Adipocyte (in vitro differentiated cells): ENCODE measurements around the gene PIEZO1.

Experiments
- DNase-seq: peaks from one replicate; pipeline ENCODE4 v3.0.0-alpha.2; 2015; ENCODE audit warnings: low read depth
- H3K27me3 ChIP-seq: replicated peaks from 2 replicates; pipeline ENCODE4 v1.7.0; 2013; ENCODE audit warnings: mild to moderate bottlenecking, low read length, moderate library complexity; ENCODE audit not compliant: control insufficient read depth, insufficient read depth
- H3K36me3 ChIP-seq: 2 replicates; pipeline ENCODE4 v1.7.0; 2013; ENCODE audit warnings: low read length, mild to moderate bottlenecking, moderate library complexity; ENCODE audit not compliant: control insufficient read depth, insufficient read depth, severe bottlenecking
- H3K4me1 ChIP-seq: 2 replicates; pipeline ENCODE4 v1.7.0; 2013; ENCODE audit warnings: mild to moderate bottlenecking, low read length, moderate library complexity; ENCODE audit not compliant: control insufficient read depth, insufficient read depth
- H3K4me3 ChIP-seq: 2 replicates; pipeline ENCODE4 v1.7.0; 2013; ENCODE audit warnings: mild to moderate bottlenecking, low read length, moderate library complexity
- H3K9ac ChIP-seq: 2 replicates; pipeline ENCODE4 v1.7.0; 2013; ENCODE audit warnings: mild to moderate bottlenecking, low read length, moderate library complexity
- H3K9me3 ChIP-seq: 2 replicates; pipeline ENCODE4 v1.7.0; 2013; ENCODE audit warnings: mild to moderate bottlenecking, low read length, moderate library complexity; ENCODE audit not compliant: control insufficient read depth

Gene PIEZO1

GRCh38 chr16:88688013-88688778 lies 96.8 kb downstream of the PIEZO1 start:
- Histone ChIP-seq H3K4me1 (peaks cover 19% of the 10 kb centered on the region), H3K9me3 (no peaks in the 10 kb centered on the region), H3K36me3 (no peaks in the 10 kb centered on the region), H3K9ac (no peak overlapping the region), H3K27me3 (peaks cover 19% of the 10 kb centered on the region), H3K4me3 (no peak overlapping the region)
- DNase-seq, result no peak

- H3K4me3 ChIP-seq, result no peak overlapping the region
- no peak for DNase-seq
- H3K4me1 ChIP-seq, result peaks cover 19% of the 10 kb centered on the region
- no peaks in the 10 kb centered on the region for H3K36me3 ChIP-seq
- H3K9me3 ChIP-seq, result no peaks in the 10 kb centered on the region
- H3K9ac ChIP-seq, result no peak overlapping the region
- peaks cover 19% of the 10 kb centered on the region for H3K27me3 ChIP-seq
These were observed 97.4 kb downstream of the PIEZO1 start for GRCh38 chr16:88687676-88688012.

- H3K4me1 ChIP-seq, result peaks cover 19% of the 10 kb centered on the region
- H3K27me3 ChIP-seq, result peaks cover 19% of the 10 kb centered on the region
- H3K4me3 ChIP-seq, result no peak overlapping the region
- H3K9me3 ChIP-seq, result no peaks in the 10 kb centered on the region
- DNase-seq, result no peak
- H3K36me3 ChIP-seq, result no peaks in the 10 kb centered on the region
- no peak overlapping the region for H3K9ac ChIP-seq
These were observed 97.8 kb downstream of the PIEZO1 start for GRCh38 chr16:88687254-88687576.

GRCh38 chr16:88686439-88687253 lies 98.4 kb downstream of the PIEZO1 start, which contains the start of gene SNAI3:
TSS of gene SNAI3 (minus strand) at chr16:88686507. CDS start at chr16:88686406, 101 bp downstream.
- Histone ChIP-seq H3K36me3 (no peaks in the 10 kb centered on the region), H3K4me1 (peaks cover 19% of the 10 kb centered on the region), H3K9me3 (no peaks in the 10 kb centered on the region), H3K27me3 (peaks cover 19% of the 10 kb centered on the region), H3K4me3 (peak within 1 kb of the TSS; percentile 56), H3K9ac (peak within 1 kb of the TSS; percentile 10)
- DNase-seq, result peak; percentile 79

GRCh38 chr16:88686062-88686438 lies 99.0 kb downstream of the PIEZO1 start:
- H3K27me3 ChIP-seq, result peaks cover 16% of the 10 kb centered on the region
- H3K9ac ChIP-seq, result peak overlapping the region; percentile 10
- DNase-seq, result peak; percentile 15
- H3K4me1 ChIP-seq, result peaks cover 19% of the 10 kb centered on the region
- no peaks in the 10 kb centered on the region for H3K36me3 ChIP-seq
- H3K4me3 ChIP-seq, result peak overlapping the region; percentile 56
- no peaks in the 10 kb centered on the region for H3K9me3 ChIP-seq

GRCh38 chr16:88685156-88686061 lies 99.6 kb downstream of the PIEZO1 start:
- no peaks in the 10 kb centered on the region for H3K36me3 ChIP-seq
- H3K4me3 ChIP-seq, result peak overlapping the region; percentile 56
- peak; percentile 82 for DNase-seq
- H3K27me3 ChIP-seq, result peaks cover 12% of the 10 kb centered on the region
- peaks cover 19% of the 10 kb centered on the region for H3K4me1 ChIP-seq
- peak overlapping the region; percentile 10 for H3K9ac ChIP-seq
- H3K9me3 ChIP-seq, result no peaks in the 10 kb centered on the region

- Histone ChIP-seq H3K9me3 (no peaks in the 10 kb centered on the region), H3K36me3 (no peaks in the 10 kb centered on the region), H3K9ac (no peak overlapping the region), H3K4me1 (peaks cover 19% of the 10 kb centered on the region), H3K4me3 (no peak overlapping the region), H3K27me3 (peaks cover 7% of the 10 kb centered on the region)
- no peak for DNase-seq
These were observed 100.4 kb downstream of the PIEZO1 start for GRCh38 chr16:88684569-88685155.

- Histone ChIP-seq H3K4me1 (peaks cover 34% of the 10 kb centered on the region), H3K4me3 (no peak overlapping the region), H3K9ac (no peak overlapping the region), H3K36me3 (no peaks in the 10 kb centered on the region), H3K27me3 (peaks cover 13% of the 10 kb centered on the region), H3K9me3 (no peaks in the 10 kb centered on the region)
- no peak for DNase-seq
These were observed 103.1 kb downstream of the PIEZO1 start for GRCh38 chr16:88681709-88682451.

GRCh38 chr16:88681084-88681680 lies 103.8 kb downstream of the PIEZO1 start:
- H3K4me3 ChIP-seq, result no peak overlapping the region
- peaks cover 30% of the 10 kb centered on the region for H3K4me1 ChIP-seq
- peaks cover 13% of the 10 kb centered on the region for H3K27me3 ChIP-seq
- H3K9ac ChIP-seq, result no peak overlapping the region
- no peaks in the 10 kb centered on the region for H3K9me3 ChIP-seq
- no peaks in the 10 kb centered on the region for H3K36me3 ChIP-seq
- no peak for DNase-seq

GRCh38 chr16:88680554-88681083 lies 104.4 kb downstream of the PIEZO1 start:
- no peaks in the 10 kb centered on the region for H3K36me3 ChIP-seq
- H3K9me3 ChIP-seq, result no peaks in the 10 kb centered on the region
- DNase-seq, result no peak
- H3K9ac ChIP-seq, result no peak overlapping the region
- H3K27me3 ChIP-seq, result peaks cover 13% of the 10 kb centered on the region
- no peak overlapping the region for H3K4me3 ChIP-seq
- H3K4me1 ChIP-seq, result peaks cover 30% of the 10 kb centered on the region
